NCI-H446 treated with DMSO at 0.1 percent for 48 hours (cell line): ENCODE data around the gene LY86.
"Not testable (repeated sequence)": the region's sequence is repeated elsewhere in the genome, so short reads cannot be mapped to it uniquely, and the experiment has no call there.

Experiments used
- DNase-seq: peaks from one replicate; lab custom pipeline; 2025; lab: John Stamatoyannopoulos, UW

Gene LY86

DNA sequence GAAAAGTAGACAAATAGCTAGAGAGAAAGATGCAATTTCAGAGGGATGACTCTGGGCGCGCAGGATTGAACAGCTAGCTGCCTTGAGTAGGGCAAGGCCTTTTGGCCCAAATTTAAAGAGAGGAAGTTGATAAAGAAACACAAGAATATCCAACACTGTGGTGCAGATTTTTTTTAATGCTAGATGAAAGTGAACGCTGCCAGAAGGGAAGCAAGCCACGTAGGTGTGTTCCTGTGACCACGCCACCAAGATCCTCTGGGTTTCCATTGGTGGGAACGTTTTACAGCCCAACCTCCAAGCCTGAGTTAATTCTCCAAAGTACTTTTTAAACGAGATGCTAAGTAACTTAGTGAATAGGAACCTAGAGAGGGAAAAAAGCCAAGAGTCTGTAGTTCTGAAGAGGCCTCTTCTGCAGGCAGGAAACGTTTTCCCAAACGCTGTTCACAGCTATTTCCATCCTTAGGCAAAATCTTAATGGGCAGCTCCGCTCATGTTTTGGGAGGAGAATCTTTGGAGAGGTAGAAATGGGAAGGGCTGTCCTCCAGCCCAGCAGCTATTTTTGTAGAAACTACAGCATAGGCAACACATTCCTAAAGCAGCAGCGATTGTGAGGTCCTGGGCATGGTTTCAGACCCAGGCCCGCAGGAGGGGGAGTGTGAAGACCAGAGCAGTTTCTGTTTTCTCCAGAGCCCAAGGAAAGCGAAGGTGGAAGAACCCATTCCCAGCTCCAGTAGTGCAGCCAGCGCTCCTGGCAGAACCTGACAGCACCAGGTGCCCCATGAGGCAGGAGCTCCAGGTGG is 8.2 kb downstream of the LY86 start:
- no peak for DNase-seq

DNA sequence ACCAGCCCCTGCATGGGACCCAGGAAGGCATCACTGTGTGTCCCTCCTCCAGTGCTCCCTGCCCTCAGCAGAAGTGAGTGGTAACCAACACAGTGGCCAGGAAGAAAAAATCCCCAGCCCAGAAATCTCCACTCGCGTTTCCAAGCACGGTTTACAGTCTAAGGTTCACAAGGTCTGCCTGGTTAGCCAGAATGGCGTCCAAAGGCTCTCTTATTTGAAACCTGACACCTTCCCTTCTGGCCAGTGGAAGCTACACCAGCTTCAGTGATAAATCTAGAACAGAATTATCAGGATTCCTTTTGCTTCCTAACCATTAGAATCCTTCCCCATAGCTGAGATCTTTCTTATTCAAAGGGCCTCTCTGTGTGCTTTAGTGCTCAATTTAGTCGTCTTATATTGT is 9.2 kb downstream of the LY86 start:
- no peak for DNase-seq

DNA sequence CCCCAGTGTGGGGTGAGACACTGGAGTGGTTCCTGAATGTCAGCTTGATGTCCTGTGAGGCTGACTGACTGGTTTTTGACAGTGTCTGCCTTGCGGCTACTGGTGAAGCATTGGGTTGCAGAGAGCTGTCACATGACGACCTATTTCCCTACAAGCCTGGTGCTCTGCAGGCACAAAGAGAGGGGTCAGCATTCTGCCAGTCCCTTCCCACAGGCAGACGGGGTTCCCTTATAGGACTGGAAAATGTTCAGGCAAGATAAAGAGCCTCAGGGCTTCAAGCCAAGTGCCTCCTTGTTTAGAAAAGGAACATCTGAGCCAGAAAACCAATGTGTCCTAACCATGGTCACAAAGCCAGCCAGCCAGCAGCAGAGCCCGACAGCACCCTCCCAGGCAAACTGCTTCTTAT is 11.0 kb downstream of the LY86 start:
- peak; percentile 17 for DNase-seq

- no peak for DNase-seq
Measured at GRCh38 chr6:6600875-6601274, 12.4 kb downstream of the LY86 start.

- DNase-seq: no peak
Measured at GRCh38 chr6:6602262-6602661, 13.7 kb downstream of the LY86 start.

DNA sequence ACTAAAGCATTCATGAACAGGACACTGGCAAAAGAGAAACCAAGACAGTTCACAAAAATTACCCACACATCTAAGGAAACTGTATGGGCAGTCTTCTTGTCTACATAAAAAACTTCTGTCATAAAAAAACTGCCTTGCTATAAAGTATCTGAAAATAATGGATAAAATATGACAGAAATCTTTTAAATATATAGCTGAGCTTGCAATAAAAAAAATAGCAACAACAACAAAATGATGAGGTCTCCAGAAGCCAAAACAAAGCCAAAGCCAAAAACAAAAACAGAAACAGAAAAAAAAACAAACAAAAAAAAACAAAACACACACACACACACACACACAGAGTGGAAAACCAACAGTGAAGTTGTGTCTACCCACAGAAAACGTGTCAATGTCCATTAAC is 14.8 kb downstream of the LY86 start:
- DNase-seq: no peak

DNA sequence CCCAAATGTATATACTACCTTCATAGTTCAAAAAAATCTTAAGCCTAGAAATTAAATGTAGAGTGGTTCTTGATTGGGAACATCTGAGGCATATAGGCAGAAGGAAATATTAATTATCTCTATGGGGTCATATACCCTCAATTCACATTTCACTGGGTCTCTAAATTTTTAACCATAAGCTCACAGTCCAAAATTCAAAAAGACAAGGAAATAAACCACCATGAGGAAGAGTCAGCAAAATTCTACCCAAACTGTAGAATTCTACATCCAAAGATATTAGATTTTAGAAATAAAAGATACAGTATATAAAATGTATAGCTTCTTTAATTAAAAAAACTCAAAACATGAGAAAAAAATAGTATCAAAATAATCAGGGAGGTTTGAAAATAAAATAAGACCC is 15.5 kb downstream of the LY86 start:
- DNase-seq: no peak

DNA sequence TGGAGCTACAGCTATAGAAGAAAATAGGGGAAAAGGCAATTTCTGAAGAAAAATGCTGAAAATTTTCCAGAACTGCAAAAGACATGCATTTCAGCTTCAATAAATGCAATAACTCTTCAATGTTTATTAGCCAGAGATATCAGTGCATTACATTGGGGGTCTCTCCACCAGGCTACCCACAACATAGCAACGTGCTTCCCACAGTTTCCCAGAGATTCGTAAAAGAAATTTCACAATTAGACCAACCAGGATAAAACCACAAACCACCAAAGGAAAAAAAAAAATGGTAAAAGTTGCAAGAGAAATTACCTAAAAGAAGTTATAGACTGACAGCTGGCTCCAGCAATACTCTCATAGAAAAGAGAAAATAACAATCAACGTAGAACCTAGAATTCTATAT is 16.0 kb downstream of the LY86 start:
- no peak for DNase-seq

DNA sequence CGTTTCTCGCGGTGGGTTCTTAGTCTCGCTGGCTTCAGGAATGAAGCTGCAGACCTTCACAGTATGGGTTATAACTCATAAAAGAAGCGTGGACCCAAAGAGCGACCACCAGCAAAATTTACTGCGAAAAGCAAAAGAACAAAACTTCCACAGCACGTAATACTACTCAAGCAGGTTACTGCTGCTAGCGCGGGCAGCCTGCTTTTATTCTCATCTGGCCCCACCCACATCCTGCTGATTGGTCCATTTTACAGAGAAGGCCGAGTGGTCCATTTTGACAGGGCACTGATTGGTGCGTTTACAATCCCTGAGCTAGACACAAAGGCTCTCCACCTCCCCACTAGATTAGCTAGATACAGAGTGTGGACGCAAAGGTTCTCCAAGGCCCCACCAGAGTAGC is 17.4 kb downstream of the LY86 start:
- DNase-seq: no peak

- not testable (repeated sequence) for DNase-seq
Measured at GRCh38 chr6:6606391-6607030, 18.0 kb downstream of the LY86 start.

- DNase-seq: no peak
Measured at GRCh38 chr6:6609450-6609849, 20.9 kb downstream of the LY86 start.

- DNase-seq: no peak
Measured at GRCh38 chr6:6610031-6610591, 21.6 kb downstream of the LY86 start.

GRCh38 chr6:6611486-6611885 is 23.0 kb downstream of the LY86 start:
- no peak for DNase-seq

DNA sequence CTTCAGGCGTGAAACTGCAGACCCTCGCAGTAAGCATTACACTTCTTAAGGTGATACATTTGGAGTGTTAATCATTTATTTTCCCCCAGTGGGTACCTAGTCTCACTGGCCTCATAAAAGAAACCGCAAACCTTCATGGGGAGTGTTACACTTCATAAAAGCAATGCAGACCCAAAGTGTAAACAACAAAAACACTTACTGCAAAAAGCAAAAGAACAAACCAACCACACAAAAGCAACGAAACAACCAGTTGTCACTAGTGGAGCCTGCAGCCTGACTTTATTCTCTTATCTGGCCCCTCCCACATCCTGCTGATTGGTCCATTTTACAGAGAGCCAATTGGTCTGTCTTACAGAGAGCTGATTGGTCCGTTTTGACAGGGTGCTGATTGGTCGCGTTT is 23.8 kb downstream of the LY86 start:
- DNase-seq: no peak

DNA sequence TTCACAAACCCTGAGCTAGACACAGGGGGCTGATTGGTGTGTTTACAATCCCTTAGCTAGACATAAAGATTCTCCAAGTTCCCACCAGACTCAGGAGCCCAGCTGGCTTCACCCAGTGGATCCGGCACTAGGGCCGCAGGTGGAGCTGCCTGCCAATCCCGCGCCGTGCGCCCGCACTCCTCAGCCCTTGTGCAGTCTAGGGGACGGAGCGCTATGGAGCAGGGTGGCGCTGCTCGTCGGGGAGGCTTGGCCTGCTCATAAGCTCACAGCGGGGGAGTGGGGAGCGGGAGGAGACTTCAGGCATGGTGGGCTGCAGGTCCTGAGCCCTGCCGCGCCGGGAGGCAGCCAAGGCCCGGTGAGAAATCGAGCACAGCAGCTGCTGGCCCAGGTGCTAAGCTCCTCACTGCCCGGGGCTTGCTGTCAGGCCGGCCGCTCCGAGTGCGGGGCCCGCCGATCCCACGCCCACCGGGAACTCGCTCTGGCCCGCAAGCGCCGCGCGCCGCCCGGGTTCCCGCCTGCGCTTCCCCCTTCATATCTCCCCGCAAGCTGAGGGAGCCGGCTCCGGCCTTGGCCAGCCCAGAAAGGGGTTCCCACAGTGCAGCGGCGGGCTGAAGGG is 24.7 kb downstream of the LY86 start:
- DNase-seq: not testable (repeated sequence)

DNA sequence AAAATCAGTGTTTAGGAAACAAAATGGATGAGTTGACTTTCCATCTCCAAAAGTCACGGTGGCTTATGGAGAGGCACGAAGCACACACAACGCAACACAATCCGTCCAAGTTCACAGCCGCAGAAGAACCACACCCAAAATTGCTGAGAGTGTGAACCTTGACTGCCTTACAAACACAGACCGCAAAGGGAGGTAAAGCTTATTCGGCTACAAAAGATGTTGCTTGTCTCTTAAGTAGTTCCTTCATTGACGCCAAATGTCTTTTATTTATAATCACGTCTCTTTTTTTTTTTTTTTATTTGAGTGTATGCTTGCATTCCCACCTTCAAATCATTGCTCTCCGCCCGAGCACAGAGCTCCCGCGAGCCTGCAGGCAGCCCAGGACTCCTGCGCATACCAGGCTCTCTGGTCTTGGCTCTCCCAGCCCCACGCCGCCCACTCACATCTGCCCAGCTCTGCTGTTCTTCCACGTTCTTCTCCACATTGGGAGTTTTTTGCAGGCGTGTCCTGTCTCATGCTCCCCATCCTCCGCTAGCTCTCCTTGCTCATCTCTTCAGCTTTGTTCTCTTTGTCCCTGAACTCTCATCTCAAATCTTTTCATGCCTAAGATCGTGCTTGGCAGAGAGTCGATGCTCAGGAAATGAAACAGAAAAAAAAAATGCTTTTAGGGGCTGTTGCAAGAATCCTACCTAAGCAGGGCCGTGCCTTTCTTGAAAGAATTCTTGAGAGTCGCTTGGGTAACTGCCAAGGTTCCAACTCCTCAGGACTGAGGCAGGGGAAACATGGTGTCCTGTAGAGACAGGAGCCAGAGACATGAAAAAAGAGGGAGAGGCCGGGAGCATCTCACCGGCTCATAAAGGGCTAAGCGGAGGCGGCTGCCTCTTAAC is 25.8 kb downstream of the LY86 start:
- no peak for DNase-seq

DNA sequence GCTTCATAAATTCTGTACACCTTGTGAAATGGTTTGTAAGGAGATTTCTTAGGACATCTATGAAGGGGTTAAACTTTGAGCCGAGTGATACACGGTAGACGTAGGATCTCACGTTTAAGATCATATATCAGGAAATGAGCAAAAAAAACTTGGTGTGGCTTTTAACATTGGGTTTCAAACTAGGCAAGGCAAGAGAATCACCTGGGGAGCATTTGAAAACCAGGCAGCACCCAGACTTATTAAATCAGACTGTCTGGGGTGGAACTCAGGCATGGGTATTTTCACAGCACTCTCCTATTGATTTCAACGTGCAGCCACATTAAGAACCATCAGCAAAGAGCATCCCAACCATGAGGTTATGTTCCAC is 26.4 kb downstream of the LY86 start:
- no peak for DNase-seq

DNA sequence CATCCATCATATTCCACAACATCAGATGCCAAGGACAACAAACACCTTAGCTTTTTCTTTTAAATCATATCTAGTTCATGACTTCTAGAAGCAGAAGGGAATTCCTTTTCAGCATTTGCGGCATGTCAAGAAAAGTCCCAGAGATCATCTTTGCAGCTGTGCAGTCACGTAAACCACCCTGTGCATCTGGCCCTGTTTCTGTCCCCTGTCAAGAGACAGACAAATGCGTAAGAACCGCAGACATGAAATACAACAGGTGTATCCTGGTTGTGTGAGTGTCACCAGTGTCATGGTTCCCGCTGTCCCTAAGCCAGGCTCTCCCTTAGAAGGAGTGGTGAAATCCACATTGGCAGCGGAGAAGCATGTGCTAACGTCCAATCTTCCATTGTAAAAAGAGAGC is 28.1 kb downstream of the LY86 start:
- DNase-seq: no peak

- peak; percentile 72 for DNase-seq
Measured at GRCh38 chr6:6619021-6619794, 30.7 kb downstream of the LY86 start.

GRCh38 chr6:6620766-6621425 is 32.4 kb downstream of the LY86 start:
- no peak for DNase-seq

DNA sequence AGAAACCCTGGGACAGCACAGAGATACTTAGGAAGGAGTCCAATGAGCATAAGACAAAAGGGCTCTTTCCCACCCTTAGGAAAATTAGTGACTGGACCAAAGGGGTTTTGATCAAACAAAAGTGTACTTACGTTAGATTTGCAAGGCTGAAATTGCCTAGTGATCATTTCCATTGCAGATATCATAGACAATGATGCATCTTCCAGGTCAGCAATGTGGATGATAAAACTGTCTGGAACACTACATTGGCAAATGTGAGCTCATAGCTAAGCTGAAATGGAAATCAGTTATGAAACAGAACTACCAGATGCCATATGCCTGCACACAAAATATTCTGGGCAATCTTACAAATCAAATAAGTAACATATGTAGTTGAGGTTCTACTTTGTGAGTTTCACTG is 34.0 kb downstream of the LY86 start:
- DNase-seq: peak; percentile 89
